ENCODE data around the gene TMTC2.

DNA sequence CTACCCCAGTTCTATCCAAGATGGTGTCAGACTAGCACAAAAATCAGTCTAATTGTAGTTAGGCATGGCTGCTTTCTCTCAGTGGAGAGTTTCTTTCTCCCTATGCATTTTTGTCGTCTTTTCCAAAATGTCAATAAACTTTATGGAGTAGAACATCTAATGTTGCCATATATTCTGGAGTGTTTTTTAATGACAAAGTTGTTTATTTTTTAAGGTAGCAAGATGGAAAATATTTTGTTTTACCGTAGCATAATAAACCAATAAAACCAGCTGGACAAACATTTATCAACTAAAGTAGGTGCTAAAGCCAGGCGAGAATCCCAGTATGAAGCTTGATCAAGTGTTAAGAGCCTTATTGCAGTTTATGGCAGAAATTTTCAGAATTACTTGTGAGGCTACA, 146.3 kb downstream of the TMTC2 start:
- TF ChIP-seq SUZ12 (IDR thresholded peaks at IDR 0.05; ENCODE audit: extremely low read depth, insufficient read depth, insufficient read length) (no peak), YY1 (IDR thresholded peaks at IDR 0.05; ENCODE audit: insufficient read depth, insufficient read length) (no peak), ZNF274 (IDR thresholded peaks at IDR 0.05; ENCODE audit: low read depth, low read length) (no peak)
